ENCODE data around the gene XXYLT1. TPM values are rescaled to one million over a fixed set of nuclear protein-coding genes. Genes with fewer than 3 reads are reported as not detected.

XXYLT1 gene
- total RNA-seq, 1 donor from 2014 or later: 2.7 TPM

DNA sequence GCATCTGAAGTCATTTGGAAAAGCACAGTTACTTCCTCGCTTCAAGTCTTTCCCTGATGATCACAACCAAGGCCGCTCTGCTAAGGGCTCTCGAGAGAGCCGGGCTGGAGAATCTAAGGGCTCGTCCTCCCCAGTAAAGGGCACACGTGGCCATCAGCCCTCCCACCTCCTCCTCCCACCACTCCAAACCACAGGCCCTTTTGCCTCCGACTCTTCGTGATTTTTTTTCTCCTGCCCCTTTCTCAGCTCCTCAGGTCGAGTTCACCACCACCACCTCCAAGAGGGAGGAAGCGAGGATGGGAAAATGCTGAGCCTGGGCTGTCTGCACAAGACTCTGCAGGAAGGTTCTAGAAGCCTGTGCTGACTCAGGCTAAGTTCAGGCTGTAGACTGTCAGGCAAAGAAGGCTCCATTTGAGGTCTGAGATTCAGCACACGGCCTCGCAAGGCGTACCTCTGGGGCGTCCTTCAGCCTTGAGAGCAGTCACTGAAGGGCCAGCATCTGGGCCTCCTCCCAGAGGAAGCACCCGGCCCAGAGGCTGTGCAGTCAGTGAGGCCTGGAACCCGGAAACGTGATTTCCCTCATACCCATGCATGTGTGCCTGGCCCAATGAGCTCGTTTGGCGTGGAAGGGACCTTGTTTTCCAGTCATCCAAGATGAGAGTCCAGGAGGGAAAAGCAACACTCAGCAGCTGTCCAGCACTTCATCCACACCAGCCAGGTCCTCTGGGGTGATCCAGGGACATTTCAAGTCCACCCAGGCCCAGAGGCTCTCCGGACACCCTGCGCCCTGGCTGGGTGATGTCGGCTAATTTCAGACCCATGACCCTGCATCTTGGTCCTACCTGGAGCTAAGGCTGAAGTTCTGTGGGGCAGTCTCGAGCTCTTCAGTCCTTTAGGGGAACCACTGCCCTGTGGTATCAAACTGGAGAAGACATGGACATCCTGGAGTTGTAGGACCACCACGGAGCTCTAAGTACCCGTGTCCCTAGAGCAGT is 196.8 kb downstream of the XXYLT1 start:
- ATAC-seq: no peak
- intact Hi-C loops (cut with DNase I): no loop called here
- no peak for DNase-seq (ENCODE audit: missing footprints)

GRCh38 chr3:195072916-195073564 is 197.9 kb downstream of the XXYLT1 start:
- DNase-seq (ENCODE audit: missing footprints) (no peak), ATAC-seq (no peak)
- intact Hi-C loops (cut with DNase I): no loop called here

GRCh38 chr3:195071916-195072820 is 198.8 kb downstream of the XXYLT1 start:
- DNase-seq (ENCODE audit: missing footprints) (peak; percentile 57), ATAC-seq (no peak)
- intact Hi-C loops (cut with DNase I): no loop called here

DNA sequence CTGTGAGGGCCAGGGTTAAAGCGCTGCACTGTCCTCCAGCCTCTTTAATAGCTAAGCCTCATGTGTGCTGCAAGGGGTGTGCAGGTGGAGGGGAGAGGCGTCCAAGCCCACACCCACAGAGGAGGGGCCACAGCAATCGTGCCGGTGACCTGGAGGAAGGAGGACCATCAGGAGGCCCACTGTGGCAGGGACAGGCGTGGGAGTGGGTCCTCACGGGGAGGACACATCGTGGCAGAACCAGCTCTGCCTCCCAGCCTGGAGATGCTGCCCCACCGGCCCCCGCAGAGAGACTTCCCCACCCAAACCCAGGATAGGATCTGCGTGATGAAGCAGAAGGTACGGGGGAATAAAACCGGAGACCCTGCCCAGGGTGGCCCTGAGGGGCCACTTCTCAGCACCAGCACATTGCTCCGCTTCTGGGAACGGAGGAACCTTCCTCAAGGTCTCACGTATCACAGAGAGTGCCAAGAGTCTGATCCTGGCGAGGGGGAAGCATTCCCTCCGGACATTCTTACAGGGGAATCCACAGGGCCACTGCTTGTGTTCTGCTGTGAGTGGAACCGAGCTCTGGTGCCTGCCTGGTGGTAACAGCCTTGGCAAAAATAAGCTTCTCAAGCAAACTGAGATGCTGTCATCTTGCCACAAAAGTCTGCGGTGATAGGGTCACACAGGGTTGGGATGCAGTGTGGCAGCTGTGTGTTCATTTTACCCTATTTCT is 199.8 kb downstream of the XXYLT1 start:
- intact Hi-C loops (cut with DNase I): no loop called here
- DNase-seq (ENCODE audit: missing footprints) (peak; percentile 48), ATAC-seq (no peak)

DNA sequence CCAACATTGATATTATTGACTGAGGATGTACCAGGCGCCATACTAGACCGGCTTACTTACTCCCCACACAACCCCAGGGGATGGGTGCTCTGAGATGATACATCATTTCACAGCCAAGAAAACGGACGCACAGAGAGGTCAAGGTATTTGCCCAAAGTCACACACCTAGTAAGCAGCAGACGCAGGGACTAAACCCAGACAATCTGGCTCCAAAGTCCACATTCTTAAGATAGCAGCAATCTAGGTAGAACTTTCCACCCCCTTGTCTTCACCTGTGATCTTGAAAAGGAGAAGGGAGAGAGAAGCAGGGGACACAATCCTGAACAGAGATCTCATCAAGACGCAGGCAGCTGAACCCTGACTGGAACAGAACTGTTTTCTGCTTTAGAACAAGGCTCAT is 200.6 kb downstream of the XXYLT1 start:
- DNase-seq (ENCODE audit: missing footprints) (no peak), ATAC-seq (no peak)
- intact Hi-C loops (cut with DNase I): no loop called here

DNA sequence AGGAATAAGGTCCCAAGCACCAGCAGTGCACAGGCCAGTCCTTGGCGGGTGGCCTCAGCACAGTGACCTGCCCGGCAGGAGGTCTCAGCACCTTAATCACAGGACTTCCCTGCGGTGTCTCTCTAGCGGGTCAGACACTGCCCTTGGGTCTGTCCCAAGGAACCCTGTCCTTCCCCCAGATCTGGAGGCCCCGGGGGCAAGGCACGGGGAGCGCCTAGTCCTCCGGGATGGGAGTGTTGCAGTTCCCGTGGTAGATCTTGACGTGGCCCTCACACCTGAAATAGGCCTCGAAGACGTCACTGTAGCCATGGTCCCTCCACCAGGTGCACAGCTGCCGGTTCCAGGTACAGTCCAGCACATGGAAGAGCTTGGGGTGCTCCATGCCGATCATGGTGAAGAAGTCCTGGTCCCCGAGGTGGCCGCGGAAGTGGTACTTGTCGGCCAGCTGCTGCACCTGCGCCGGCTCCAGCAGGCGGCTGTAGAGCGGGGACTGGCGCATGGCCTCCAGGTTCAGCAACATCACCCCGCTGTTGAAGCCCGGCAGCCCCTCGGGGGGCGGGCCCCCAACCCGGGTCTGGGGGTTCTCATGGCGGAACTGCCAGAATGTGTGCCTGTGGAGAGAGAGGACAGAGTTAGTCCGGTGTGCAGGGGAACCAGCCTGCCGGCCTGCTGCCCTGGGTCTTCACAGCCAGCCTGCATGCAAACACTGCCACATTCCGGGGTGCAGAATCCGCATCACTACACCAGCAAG is 201.3 kb downstream of the XXYLT1 start:
- DNase-seq (ENCODE audit: missing footprints) (peak; percentile 48), ATAC-seq (no peak)
- intact Hi-C loops (cut with DNase I): no loop called here

- intact Hi-C loops (cut with DNase I): no loop called here
- DNase-seq (ENCODE audit: missing footprints) (peak; percentile 50), ATAC-seq (no peak)
These were observed 202.6 kb downstream of the XXYLT1 start for GRCh38 chr3:195068084-195069080.

DNA sequence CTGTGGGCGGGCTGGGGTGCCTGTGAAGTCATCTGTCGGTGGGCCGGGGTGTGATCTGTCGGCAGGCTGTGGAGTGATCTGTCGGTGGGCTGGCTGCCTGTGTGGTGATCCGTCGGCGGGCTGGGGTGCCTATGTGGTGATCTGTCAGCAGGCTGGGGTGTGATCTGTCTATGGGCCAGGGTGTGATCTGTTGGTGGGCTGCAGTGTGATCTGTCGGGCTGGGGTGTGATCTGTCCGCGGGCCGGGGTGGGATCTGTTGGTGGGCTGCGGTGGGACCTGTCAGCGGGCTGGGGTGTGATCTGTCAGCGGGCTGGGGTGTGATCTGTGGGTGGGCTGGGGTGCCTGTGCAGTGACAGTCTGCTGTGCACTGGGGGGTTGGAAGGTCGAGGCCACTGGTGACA is 204.5 kb downstream of the XXYLT1 start:
- intact Hi-C loops (cut with DNase I): no loop called here
- ATAC-seq (no peak), DNase-seq (ENCODE audit: missing footprints) (no peak)

GRCh38 chr3:195065864-195066185 is 205.1 kb downstream of the XXYLT1 start:
- DNase-seq (ENCODE audit: missing footprints): no peak
- no peak for ATAC-seq
- intact Hi-C loops (cut with DNase I): loop anchor here (2.0 kb wide), 1 partner anchor 15 kb away; no protein-coding TSS in a partner anchor

DNA sequence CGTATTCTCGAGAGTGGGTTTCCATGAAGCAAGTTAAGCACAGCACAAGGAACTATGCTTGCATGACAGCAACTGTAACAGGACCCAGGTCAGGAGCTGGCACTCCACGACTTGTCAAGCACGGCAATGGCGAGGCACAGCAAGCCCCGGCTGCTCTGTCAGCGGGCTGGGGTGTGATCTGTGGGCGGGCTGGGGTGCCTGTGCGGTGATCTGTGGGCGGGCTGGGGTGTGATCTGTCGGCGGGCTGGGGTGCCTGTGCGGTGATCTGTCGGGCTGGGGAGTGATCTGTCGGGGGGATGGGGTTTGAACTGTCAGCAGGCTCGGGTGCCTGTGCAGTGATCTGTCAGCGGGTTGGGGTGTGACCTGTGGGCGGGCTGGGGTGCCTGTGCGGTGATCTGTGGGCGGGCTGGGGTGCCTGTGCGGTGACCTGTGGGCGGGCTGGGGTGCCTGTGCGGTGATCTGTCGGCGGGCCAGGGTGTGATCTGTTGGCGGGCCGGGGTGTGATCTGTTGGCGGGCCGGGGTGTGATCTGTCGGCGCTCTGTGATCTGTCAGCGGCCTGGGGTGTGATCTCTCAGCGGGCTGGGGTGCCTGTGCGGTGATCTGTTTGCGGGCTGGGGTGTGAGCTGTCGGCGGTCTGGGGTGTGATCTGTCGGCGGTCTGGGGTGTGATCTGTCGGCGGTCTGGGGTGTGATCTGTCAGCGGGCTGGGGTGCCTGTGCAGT is 205.7 kb downstream of the XXYLT1 start:
- ATAC-seq: peak; percentile 77
- peak; percentile 62 for DNase-seq (ENCODE audit: missing footprints)
- intact Hi-C loops (cut with DNase I): loop anchor here (2.0 kb wide), 1 partner anchor 15 kb away; no protein-coding TSS in a partner anchor

DNA sequence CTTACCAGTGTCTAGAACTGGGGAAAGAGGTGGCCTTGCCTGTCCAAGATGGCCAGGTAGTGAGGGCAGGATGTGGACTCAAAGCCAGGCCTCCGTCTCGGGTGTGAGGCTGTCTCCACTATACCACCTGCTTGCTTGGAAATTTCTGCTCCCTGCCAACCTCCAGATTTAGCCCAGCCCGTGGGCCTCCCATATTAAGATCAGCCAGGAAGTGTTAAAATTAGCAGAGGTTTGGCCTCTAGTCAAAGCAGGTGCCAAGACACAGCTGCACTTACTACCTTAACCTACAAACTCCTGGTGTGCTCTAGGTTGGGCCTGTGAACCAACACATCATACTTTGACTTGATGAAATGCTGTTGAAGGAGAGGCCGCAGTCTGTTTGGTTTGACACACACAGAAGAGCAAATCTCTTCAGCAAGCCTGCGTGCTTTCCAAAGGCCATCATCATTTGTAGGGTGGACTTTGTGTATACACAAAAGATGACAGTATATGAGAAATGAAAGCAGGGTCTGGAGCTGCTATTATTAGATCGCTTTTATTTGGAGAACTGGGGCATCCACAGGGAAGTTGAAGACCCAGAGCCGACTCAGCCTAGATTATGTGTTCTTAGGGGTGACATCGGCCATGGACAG is 206.5 kb downstream of the XXYLT1 start:
- DNase-seq (ENCODE audit: missing footprints): peak; percentile 58
- peak; percentile 41 for ATAC-seq
- intact Hi-C loops (cut with DNase I): loop anchor here (2.0 to 5.0 kb wide), 2 partner anchors 16 to 33 kb away; no protein-coding TSS in a partner anchor

DNA sequence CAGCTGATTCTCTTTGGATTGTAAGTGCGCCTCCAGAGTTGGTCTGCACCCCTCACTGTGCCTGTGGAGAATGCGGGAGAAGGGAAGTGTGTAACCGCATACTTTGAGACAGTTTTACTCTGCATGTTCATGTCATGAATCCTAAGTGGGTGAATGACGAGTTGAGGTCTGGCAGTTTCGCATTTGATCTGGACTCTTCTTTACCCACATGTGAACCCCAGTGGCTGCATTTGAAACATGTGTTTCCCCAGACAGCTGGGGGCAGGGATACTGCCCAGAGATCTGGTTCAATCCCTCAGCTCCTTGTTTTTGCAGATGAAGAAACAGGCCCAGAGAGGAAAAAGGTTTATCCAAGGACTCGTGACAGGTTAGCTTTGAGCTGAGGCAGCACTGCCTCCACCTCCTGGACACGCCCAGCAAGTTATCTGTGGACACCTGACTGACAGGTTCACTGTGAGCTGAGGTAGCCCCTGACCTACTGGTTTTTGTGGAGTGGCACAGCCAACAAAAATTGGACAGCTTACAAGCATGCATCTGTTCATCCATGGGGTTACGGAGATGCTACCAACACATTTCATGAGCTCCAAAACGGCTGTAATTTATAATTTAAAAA is 207.3 kb downstream of the XXYLT1 start:
- DNase-seq (ENCODE audit: missing footprints): no peak
- intact Hi-C loops (cut with DNase I): loop anchor here (2.0 to 5.0 kb wide), 2 partner anchors 17 to 34 kb away; no protein-coding TSS in a partner anchor
- no peak for ATAC-seq

DNA sequence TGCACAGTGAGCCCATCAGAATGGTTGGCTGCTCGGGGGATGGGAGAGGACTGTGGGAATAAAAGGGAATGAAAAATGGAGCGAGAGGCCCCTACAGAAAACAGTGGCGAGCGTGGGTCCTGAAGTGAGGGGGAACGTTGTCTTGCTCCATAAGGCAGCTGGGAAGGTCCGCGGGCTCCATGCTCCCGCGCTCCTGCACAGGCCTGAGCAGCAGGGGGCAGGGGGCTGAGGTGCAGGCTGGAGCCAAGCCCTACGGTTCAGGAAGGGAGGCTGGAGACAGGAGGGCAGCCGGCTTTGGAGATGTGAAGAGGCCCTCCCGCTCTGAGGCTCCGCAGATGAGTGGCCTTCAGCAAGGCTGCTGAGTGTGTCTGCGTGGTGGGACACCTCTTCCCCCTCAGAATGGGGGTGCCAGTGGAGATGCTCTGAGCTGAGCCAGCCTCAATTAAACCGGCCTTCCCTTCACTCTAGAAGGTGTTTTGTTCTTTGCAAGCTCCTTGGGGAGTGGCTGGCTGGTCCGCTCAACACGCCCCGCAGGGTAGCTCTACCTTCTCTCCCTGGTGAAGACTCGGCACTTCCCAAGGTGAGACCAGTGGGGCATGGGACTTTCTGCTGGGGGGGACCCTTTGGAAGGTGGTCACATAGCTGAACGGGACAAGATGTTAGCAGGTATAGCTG is 208.0 kb downstream of the XXYLT1 start:
- ATAC-seq (no peak), DNase-seq (ENCODE audit: missing footprints) (peak; percentile 53)
- intact Hi-C loops (cut with DNase I): loop anchor here (5.0 kb wide), 1 partner anchor 34 kb away; no protein-coding TSS in a partner anchor
